Vagina (tissue), 2 donors: ENCODE results near the gene SLC38A2. TPM values are rescaled to one million over a fixed set of nuclear protein-coding genes. Genes with fewer than 3 reads are reported as not detected.

Source experiments
- DNase-seq, 2 donors: peaks; one replicate each; pipeline ENCODE4 v3.0.0-alpha.2; 2017; ENCODE audit errors: extremely low spot score in 2 of 2
- H3K27ac ChIP-seq: fragments of 200-600 bp; sonication (generic); one replicate; pipeline ENCODE4 v1.5.1; 2019
- H3K27me3 ChIP-seq: fragments of 200-600 bp; sonication (generic); one replicate; pipeline ENCODE4 v1.5.1; 2019
- H3K36me3 ChIP-seq, 2 donors: fragments of 200-600 bp; sonication (generic); one replicate each; pipeline ENCODE4 v1.5.1; 2017 to 2019
- H3K4me1 ChIP-seq: fragments of 200-600 bp; sonication (generic); one replicate; pipeline ENCODE4 v1.5.1; 2019
- H3K4me3 ChIP-seq, 2 donors: fragments of 200-600 bp; sonication (generic); 1 replicate in 1 of 2; 2 replicates in 1 of 2; pipeline ENCODE4 v1.5.1; 2016 to 2019
- H3K9me3 ChIP-seq: fragments of 200-600 bp; sonication (generic); one replicate; pipeline ENCODE4 v1.5.1; 2019
- CTCF ChIP-seq, 3 experiments: fragments of 450-650 bp in 2 of 3; fragments of 200-600 bp in 1 of 3; sonication (generic) in 1 of 3; IDR thresholded peaks; one replicate each; pipeline ENCODE4 v1.5.1; 2017 to 2019; ENCODE audit warnings: antibody characterized with exemption in 3 of 3, mild to moderate bottlenecking in 2 of 3, moderate library complexity in 2 of 3
- POLR2A ChIP-seq, 2 donors: fragments of 450-650 bp; IDR thresholded peaks; one replicate each; pipeline ENCODE4 v1.6.1; 2017; ENCODE audit warnings: antibody characterized with exemption in 2 of 2, mild to moderate bottlenecking in 2 of 2, moderate library complexity in 2 of 2
- POLR2AphosphoS5 ChIP-seq, 2 donors: sonication (generic); formaldehyde crosslinking; IDR thresholded peaks; one replicate each; pipeline ENCODE4 v1.9.0; 2017; ENCODE audit warnings: antibody characterized with exemption in 2 of 2, mild to moderate bottlenecking in 2 of 2, low read depth in 1 of 2; ENCODE audit not compliant: insufficient read depth in 1 of 2
- intact Hi-C: fragments of 100-400 bp; cut with DNase I; formaldehyde crosslinking; loops from one replicate; pipeline ENCODE4 v1.15.1; 2023
- total RNA-seq: library from RNA; depleted of rRNA; stranded (reverse); fragments of >200 nt; gene quantifications from one replicate; pipeline ENCODE4 v1.2.3, GENCODE V29; 2016

The SLC38A2 gene
- total RNA-seq, 1 donor from 2014 or later: 352 TPM

DNA sequence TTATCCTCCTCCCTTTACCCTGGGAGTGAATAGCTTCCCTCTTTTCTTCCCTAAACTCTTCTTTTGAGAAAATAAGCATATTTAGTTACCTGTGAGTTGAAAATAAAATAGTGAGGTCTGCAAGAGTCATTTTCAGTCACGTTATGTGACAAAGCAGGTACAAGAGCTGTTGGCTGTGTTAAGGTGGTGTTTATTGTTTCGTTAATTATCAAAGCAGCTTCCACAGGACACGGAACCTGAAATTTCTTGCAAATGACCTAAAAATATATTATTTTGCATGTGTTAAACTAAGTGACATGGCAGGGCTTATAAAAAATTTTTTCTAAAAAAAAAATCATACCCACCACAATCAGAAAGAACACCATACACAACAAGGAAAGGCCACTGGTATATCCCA, 8.3 kb downstream of the SLC38A2 start:
- Histone ChIP-seq H3K36me3 (peaks cover 6 to 100% of the 10 kb centered on the region in 2 donors), H3K27me3 (no peaks in the 10 kb centered on the region), H3K4me1 (peaks cover 86% of the 10 kb centered on the region), H3K4me3 (no peak overlapping the region), H3K9me3 (no peaks in the 10 kb centered on the region), H3K27ac (no peak overlapping the region)
- no peak for TF ChIP-seq POLR2A (IDR thresholded peaks at IDR 0.05)
- no peak for TF ChIP-seq POLR2AphosphoS5 (IDR thresholded peaks at IDR 0.05; ENCODE audit: insufficient read depth in 1 of 2, low read depth in 1 of 2)
- no peak for TF ChIP-seq CTCF (IDR thresholded peaks at IDR 0.05)
- DNase-seq: no peak
- intact Hi-C loops: loop anchor here (1.0 kb wide), 1 partner anchor 8 kb away; no protein-coding TSS in a partner anchor

DNA sequence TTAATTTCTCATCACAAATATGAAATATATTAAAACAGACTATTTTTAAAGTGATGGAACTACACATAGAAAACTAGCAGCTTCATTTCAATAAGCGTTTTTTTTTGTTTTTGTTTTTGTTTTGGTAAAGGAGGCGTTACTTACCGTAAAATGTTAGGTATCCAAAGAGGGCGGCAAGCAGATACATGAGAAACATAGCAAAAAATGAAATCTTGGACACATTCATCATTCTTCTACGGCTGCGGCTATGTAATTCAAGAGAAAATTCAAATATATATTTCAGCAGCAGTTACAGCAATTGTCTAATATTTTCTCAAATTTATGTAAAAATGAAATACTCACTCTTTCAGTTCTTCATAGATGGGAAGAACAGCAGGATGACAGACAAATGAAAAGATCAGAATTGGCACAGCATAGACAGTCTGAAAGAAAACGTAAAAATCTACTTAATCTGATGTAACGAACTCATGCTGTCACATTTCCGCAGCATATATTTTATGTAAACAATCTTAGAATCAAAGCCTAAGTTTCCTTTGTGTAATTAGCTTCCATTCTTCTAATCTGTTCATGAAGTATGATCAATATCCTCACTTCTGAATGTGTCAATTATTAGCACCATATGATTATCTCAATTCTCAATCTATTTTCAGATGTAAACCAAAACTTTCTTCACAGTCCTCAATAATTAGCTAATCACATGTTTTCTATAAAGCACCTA, 8.8 kb downstream of the SLC38A2 start:
- H3K9me3 ChIP-seq: no peaks in the 10 kb centered on the region
- no peak overlapping the region for H3K27ac ChIP-seq
- H3K4me1 ChIP-seq: peaks cover 81% of the 10 kb centered on the region
- no peak for DNase-seq
- TF ChIP-seq CTCF (IDR thresholded peaks at IDR 0.05) (no peak), POLR2A (IDR thresholded peaks at IDR 0.05) (no peak), POLR2AphosphoS5 (IDR thresholded peaks at IDR 0.05; ENCODE audit: insufficient read depth in 1 of 2, low read depth in 1 of 2) (no peak)
- peak overlapping the region in 1 of 2 donors; percentile 9 for H3K4me3 ChIP-seq
- H3K36me3 ChIP-seq: peaks cover 6 to 97% of the 10 kb centered on the region in 2 donors
- intact Hi-C loops: loop anchor here (1.0 kb wide), 1 partner anchor 7 kb away; no protein-coding TSS in a partner anchor
- H3K27me3 ChIP-seq: no peaks in the 10 kb centered on the region

- peaks cover 6 to 90% of the 10 kb centered on the region in 2 donors for H3K36me3 ChIP-seq
- no peak overlapping the region for H3K4me3 ChIP-seq
Measured at GRCh38 chr12:46362895-46363581, 9.5 kb downstream of the SLC38A2 start.

GRCh38 chr12:46361667-46362034, 10.9 kb downstream of the SLC38A2 start:
- TF ChIP-seq POLR2A (IDR thresholded peaks at IDR 0.05) (no peak), CTCF (IDR thresholded peaks at IDR 0.05) (no peak), POLR2AphosphoS5 (IDR thresholded peaks at IDR 0.05; ENCODE audit: insufficient read depth in 1 of 2, low read depth in 1 of 2) (no peak)
- no peaks in the 10 kb centered on the region for H3K9me3 ChIP-seq
- no peak overlapping the region for H3K27ac ChIP-seq
- H3K4me3 ChIP-seq: no peak overlapping the region
- H3K27me3 ChIP-seq: no peaks in the 10 kb centered on the region
- DNase-seq: no peak
- intact Hi-C loops: no loop called here
- H3K36me3 ChIP-seq: peaks cover 6 to 76% of the 10 kb centered on the region in 2 donors
- H3K4me1 ChIP-seq: peaks cover 67% of the 10 kb centered on the region

More at GRCh38 chr12:46362895-46363581, 9.5 kb downstream of the SLC38A2 start:
- no peak for TF ChIP-seq POLR2AphosphoS5 (IDR thresholded peaks at IDR 0.05; ENCODE audit: insufficient read depth in 1 of 2, low read depth in 1 of 2)
- no peak for TF ChIP-seq CTCF (IDR thresholded peaks at IDR 0.05)
- no peak for TF ChIP-seq POLR2A (IDR thresholded peaks at IDR 0.05)
- Histone ChIP-seq H3K9me3 (no peaks in the 10 kb centered on the region), H3K27me3 (no peaks in the 10 kb centered on the region), H3K27ac (peak overlapping the region; percentile 9), H3K4me1 (peaks cover 80% of the 10 kb centered on the region)
- intact Hi-C loops: no loop called here
- no peak for DNase-seq
